ENCODE results near the gene CNTNAP2. TPM values are rescaled to one million over a fixed set of nuclear protein-coding genes. Genes with fewer than 3 reads are reported as not detected.
A peak's percentile ranks its signal among the peaks of the same experiment; 100 is the strongest.

Gene CNTNAP2
- total and polyA plus RNA-seq, 8 donors = 0.94 to 42.5 (median 38.6) TPM

DNA sequence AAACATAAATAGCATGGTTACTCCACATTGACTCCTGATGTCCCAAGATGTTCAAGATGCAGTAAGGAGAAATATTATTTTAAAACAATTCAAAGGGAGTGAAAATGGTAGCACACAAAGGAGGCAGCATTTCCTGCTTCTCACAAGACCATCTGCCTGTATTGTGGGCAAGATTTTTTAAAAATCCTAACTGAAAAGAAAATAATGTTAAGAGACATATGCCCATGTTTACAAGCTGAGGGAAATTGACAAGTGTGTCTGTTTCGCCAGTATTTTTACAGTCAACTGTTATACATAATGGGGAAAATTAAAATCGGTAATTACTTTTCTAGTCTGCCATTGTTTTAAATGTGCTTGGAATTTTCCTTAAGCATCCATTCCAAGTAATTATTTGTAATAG lies 1827.7 kb downstream of the CNTNAP2 start:
- H3K27ac ChIP-seq = no peak overlapping the region
- TF ChIP-seq, protein P1, sequence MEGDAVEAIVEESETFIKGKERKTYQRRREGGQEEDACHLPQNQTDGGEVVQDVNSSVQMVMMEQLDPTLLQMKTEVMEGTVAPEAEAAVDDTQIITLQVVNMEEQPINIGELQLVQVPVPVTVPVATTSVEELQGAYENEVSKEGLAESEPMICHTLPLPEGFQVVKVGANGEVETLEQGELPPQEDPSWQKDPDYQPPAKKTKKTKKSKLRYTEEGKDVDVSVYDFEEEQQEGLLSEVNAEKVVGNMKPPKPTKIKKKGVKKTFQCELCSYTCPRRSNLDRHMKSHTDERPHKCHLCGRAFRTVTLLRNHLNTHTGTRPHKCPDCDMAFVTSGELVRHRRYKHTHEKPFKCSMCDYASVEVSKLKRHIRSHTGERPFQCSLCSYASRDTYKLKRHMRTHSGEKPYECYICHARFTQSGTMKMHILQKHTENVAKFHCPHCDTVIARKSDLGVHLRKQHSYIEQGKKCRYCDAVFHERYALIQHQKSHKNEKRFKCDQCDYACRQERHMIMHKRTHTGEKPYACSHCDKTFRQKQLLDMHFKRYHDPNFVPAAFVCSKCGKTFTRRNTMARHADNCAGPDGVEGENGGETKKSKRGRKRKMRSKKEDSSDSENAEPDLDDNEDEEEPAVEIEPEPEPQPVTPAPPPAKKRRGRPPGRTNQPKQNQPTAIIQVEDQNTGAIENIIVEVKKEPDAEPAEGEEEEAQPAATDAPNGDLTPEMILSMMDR (IDR thresholded peaks at IDR 0.05) = no peak
- H3K9me3 ChIP-seq = no peaks in the 10 kb centered on the region
- H3K4me1 ChIP-seq = no peaks in the 10 kb centered on the region
- intact Hi-C loops (cut with DNase I) = no loop called here
- no peaks in the 10 kb centered on the region for H3K36me3 ChIP-seq
- no peaks in the 10 kb centered on the region for H3K27me3 ChIP-seq
- no peak for DNase-seq
- no peak for ATAC-seq
- H3K4me3 ChIP-seq = no peak overlapping the region

DNA sequence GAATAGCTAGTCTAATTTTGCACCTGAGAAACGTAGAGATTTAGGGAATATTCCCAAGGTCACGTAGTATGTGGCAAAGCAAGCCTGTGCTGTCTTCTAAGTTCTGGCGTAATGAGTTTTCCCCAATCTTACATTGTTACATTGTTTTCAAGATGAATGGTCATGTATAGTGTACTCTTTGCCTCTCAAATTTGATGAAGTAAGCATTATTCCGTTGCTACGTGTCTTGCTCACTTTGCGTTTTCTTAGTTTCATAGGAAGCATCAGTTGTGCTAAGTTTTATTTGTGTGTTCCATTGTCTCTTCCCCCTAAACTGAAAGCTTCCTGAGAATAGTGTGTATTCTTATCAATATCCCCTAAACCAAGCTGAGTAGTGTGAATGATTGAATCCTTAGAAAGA lies 1836.3 kb downstream of the CNTNAP2 start:
- intact Hi-C loops (cut with DNase I) = no loop called here
- ATAC-seq (no peak), DNase-seq (no peak)
- no peak overlapping the region for H3K27ac ChIP-seq
- H3K36me3 ChIP-seq = no peaks in the 10 kb centered on the region
- no peaks in the 10 kb centered on the region for H3K27me3 ChIP-seq
- no peak overlapping the region for H3K4me3 ChIP-seq
- H3K9me3 ChIP-seq = peaks cover 0 to 3% of the 10 kb centered on the region in 2 donors
- TF ChIP-seq, protein P1 (IDR thresholded peaks at IDR 0.05) = no peak
- no peaks in the 10 kb centered on the region for H3K4me1 ChIP-seq

DNA sequence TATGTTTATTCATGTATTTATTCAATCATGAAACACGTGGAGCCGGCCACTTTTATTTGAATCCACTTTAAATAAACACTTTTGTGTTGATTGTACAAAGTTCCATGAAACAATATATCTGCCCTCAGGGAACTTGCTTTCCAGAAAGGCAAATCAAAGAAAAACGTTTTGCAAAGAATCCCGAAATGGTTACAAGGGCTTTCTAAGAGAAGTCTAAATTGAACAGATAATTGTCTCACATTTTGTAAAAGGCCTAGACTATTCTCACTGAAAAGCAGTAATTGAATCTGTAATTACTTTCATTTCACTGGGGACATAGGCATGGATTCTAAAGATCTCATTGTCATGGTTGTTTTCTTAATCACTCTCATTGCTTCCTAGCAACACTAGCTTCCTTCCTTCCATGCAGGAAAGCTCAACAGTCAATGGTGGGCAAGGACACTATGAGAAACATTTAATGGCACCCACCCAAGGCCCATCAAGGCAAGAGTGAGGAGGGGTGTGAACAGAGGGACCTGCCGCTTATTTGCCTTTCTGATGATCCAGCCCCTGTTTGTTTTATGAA lies 1851.5 kb downstream of the CNTNAP2 start:
- Histone ChIP-seq H3K4me3 (no peak overlapping the region), H3K9me3 (no peaks in the 10 kb centered on the region), H3K4me1 (no peaks in the 10 kb centered on the region), H3K27me3 (no peaks in the 10 kb centered on the region), H3K36me3 (no peaks in the 10 kb centered on the region), H3K27ac (no peak overlapping the region)
- TF ChIP-seq, protein P1 (IDR thresholded peaks at IDR 0.05) = no peak
- ATAC-seq = no peak
- intact Hi-C loops (cut with DNase I) = no loop called here
- no peak for DNase-seq

DNA sequence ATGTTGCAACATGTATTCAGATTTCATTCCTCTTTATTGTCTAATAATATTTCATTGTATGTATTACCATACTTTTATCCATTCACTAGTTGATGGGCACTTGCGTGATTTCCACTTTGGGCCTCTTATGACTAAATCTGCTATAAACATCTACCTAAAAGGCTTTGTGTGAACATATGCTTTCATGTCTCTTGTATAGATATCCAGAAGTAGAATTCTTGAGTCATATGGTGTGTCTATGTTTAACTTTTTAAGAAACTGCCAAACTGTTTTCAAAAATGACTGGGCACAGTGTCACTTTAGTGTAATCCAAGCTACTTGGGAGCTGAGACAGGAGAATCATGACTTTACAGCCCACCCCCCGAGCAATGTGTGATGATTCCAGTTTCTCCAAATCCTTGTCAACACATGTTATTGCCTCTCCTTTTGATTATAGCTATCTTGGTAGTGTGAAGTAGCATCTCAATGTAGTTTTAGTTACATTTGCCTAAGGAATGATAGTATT lies 1855.1 kb downstream of the CNTNAP2 start:
- DNase-seq (no peak), ATAC-seq (no peak)
- no peaks in the 10 kb centered on the region for H3K9me3 ChIP-seq
- intact Hi-C loops (cut with DNase I) = no loop called here
- no peak overlapping the region for H3K4me3 ChIP-seq
- TF ChIP-seq, protein P1 (IDR thresholded peaks at IDR 0.05) = no peak
- H3K27ac ChIP-seq = no peak overlapping the region
- H3K27me3 ChIP-seq = no peaks in the 10 kb centered on the region
- no peaks in the 10 kb centered on the region for H3K36me3 ChIP-seq
- no peaks in the 10 kb centered on the region for H3K4me1 ChIP-seq

DNA sequence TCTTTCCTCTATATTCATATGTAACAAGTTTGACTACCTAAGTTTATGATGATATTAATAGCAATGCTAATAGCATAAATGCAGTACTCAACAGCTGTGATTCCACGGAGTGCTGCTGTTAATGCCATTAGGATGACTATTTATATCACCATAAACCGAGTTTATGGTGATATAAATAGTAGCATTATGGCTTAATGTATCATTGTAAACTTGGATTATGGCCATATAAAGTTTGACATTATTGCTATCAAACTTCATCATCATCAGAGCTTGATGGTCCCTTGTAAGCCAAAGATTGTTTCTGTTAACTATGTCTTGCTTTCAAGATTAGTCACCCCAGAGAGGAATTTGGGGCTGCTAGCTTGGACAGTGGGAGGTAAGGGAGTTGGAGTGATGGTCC lies 1861.6 kb downstream of the CNTNAP2 start:
- DNase-seq (peak in 2 of 4 donors; percentile 7 to 30), ATAC-seq (no peak)
- intact Hi-C loops (cut with DNase I) = no loop called here
- H3K27ac ChIP-seq = no peak overlapping the region
- H3K4me1 ChIP-seq = no peaks in the 10 kb centered on the region
- no peaks in the 10 kb centered on the region for H3K9me3 ChIP-seq
- H3K27me3 ChIP-seq = no peaks in the 10 kb centered on the region
- no peaks in the 10 kb centered on the region for H3K36me3 ChIP-seq
- H3K4me3 ChIP-seq = no peak overlapping the region
- TF ChIP-seq, protein P1 (IDR thresholded peaks at IDR 0.05) = no peak

Data from left lung (tissue), 10 donors.